HG03196 (cell line): Measurements from ENCODE around the gene AIFM1.
A peak's percentile ranks its signal among the peaks of the same experiment; 100 is the strongest.

ENCODE experiments used
- ATAC-seq: cut with Tn5 transposase; IDR thresholded peaks from one replicate; pipeline ENCODE4 v1.9.1; 2021; ENCODE audit not compliant: unreplicated experiment

AIFM1 gene

DNA sequence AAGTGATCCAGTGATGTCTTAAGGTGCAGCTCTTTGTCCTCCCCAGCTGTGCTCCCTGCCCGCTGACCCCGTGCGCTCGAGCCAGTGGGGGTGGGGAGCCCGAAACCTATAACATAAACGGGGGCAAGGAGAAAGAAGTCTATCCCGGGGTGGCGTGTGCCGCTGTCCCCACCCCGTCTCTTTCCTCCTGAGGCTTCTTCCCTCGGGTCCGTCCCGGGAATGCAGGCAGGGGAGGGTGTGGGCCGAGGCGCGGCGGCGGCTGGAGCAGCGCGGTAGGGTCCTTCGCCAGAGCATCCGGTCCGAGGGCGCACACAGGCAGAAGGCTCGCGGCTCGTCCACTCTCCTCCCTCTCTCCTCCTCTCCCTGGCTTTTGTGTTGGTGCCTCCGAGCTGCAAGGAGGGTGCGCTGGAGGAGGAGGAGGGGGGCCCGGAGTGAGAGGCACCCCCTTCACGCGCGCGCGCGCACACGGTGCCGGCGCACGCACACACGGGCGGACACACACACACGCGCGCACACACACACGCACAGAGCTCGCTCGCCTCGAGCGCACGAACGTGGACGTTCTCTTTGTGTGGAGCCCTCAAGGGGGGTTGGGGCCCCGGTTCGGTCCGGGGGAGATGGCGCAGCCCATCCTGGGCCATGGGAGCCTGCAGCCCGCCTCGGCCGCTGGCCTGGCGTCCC, 5.9 kb upstream of the AIFM1 start, which contains the start of gene RAB33A:
Gene RAB33A (plus strand): TSS at position 517 of the 681 bp plus-strand sequence. CDS start 101 bp downstream, at position 618.
- no peak for ATAC-seq

DNA sequence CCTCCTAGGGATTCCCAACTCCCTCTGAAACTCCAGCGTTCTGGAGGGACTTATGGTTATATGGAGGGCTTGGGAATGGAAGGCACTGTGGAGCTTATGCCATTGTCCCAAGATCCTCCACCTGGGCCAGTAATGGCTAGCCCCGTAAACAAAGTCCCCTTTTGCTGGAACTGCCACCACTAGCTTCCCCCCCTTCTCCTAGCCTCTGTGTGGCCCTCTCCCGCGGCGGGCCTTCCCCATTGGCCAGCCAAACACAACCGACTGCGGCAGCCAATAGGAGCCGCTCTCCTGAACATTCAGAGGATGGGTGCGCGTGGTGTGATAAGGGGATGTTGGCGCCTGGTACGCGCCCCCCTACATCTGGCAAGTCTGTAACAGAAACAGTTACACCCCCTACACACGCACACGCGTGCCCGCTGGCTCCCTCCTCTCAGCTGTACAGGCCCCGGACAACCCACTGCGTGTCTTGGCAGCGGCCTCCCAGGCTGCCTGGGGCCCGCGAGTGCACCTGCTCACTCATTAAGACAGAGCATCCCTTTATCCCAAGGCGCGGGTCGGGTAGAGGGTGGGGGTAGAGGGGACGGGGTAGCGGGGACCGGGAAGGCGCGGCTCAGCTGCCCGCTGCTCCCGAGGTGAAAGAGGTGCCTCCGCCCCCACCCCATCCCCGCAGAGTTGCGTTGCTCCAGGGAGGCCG, 5.3 kb upstream of the AIFM1 start:
- ATAC-seq, result peak; percentile 56

DNA sequence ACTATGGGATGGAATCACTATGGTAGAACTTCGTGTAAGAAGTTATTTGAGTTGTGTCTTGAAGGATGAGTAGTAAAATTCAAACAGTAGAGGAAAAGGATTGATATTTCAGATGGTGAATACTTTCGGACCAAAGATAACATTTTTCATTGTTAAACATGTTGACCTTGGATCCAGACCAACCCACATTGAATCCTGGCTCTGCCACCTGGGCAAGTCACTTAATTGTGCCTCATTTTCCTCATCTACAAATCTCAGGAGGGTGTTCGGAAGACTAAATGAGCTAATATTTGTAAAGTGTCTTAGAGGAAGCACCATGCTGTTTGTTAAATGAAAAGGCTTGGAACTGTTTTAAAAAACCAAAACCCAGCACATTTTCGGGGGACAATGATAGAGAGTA, 1.4 kb upstream of the AIFM1 start:
- no peak for ATAC-seq

DNA sequence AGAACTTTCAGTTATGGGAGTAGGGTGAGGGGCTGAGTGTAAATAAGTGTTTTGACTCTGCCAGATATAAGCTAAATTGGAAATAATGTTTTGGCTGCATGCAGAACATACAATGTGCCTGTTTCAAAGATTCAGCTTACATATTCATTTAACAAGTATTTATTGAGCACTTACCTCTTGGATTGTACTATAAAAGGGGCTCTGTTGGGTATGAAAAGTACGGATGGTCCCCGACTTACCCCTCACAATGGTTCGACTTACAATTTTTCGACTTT, 799 bp upstream of the AIFM1 start:
- no peak for ATAC-seq

DNA sequence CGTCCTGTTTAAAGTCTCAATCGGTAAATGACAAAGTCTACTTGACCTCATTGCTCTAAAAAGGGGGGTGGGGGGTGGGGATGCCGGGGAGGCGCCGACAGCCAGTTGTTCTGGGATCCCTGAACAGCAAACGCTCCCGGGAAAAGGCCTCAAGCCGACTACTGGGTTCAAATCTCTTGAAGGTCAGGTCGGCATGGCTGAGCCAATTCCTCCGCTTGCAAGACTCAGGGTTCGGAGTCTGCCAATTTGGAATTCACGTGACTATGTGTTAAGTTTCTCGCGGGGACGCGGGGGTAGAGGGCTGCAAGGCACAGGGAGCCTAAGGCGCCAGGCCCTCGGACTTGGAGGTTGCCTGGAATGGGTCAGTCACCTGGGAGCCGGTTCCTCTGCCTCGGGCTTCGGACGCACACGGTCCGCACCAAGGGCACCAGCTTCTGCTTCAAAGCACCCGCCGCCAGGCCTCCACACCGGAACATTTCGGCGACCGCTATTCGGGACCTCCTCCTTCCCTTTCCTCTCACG, 399 bp downstream of the AIFM1 start:
- ATAC-seq, result no peak

DNA sequence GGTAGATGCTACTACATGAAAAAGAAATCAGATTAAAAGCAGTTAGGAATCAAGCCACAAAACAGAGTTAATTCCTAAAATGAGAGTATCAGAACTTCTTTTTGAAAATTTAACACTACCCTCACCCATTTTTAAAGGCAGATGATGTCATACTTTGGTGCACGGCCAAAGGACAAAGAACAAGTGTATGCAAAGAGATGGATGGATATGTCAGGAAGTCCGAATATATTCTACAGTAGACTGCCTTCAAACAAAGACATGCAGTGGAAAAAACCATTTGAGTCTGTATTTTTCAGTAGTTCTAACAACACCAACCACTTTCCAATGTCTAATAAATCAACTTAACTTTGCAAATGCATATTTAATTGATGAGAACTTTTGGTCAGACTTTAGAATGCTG, 2.2 kb downstream of the AIFM1 start:
- ATAC-seq, result no peak

DNA sequence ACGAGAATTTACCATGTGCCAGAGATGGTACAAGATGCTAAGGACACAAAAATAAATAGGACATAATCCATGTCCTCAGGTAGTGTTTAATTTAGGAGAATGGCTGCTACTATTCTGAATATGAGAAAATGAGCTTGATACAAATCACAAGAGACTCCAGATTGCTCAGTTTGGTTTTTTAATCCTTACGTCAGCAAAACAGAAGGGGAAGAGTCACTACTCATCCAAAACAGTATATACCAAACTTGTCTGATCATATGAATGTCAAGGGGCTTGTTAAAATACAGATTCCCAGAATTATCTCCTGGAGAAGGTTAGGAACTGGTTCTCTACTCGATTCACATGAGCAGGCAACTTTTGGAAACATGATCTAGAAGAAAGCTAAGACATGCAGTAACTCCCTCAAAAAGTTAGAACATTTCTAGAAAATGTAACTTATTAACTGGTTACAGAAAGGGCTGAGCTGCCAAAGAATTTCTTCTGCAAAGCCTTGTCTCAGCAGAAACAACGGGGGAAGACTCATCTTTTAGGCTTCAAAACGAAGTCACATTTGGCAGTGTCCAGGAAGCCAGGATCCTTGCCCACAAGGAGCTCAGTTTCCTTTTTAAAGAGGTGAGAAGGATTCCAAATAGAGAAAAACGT, 3.4 kb downstream of the AIFM1 start:
- ATAC-seq, result no peak

DNA sequence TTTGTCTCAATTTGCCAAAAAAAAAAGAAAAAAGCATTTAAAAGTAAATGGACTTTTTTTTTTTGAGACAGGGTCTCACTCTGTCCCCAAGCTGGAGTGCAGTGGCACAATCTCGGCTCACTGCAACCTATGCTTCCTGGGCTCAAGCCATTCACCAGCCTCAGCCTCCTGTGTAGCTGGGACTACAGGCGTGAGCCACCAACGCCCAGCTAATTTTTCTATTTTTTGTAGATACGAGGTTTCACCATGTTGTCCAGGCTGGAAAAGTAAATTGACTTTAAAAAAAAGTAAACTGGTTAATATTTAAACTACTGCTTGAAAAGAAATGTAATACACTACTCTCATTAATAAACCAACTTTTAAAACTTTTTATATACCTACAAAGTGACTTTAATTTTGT, 5.9 kb downstream of the AIFM1 start:
- ATAC-seq, result no peak

DNA sequence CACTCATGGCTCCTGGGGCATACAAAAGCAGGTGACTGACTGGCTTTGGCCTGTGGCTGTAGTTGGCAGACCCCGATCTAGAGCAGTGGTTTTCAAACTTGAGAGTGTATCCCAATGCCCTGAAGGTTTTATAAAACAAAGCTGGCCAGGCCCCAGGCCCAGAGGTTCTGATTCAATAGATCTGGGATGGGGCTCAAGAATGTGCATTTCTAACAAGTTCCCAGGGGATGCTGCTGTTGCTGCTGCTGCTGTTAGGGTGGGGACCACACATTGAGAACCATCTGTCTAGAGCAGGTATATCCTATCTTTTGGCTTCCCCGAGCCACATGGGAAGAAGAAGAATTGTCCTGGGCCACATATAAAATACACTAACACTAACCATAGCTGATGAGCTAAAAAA, 7.3 kb downstream of the AIFM1 start:
- no peak for ATAC-seq

DNA sequence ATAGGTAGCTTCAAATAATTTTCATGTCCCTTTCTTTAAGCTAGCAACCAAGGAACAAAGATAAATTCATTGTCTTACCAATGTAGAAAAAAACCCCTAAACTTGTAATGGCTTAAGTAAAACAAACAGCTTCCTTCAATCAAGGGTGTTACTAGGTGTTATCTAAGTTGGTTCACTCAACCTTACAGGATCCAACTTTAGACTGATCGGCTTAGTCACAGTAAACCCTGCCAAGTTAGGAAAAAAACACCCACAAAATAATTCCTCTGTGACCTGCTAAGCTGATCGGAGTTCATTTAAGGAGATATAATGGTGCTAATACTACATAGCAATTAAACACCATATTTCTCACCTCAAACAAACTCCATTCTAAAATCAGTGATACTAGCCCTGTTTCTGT, 10.1 kb downstream of the AIFM1 start:
- ATAC-seq, result no peak

DNA sequence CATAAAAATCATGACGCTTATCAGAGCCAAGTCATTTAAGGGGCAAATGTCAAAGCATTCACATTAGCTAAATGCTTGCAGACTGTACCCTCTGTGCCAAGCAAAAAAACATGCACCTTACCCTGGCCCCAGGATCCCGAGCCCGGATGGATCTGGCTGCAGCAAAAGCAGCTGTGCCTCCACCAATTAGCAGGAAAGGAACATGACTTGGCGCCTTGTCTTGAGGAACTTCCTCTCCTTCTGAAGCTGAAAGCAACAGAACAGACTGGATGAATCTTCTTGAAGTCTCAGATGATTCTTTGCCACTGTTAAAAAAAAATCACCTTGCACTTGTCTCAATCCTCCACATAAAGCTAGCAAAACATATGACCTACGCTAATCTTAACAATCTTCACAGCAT, 18.0 kb downstream of the AIFM1 start:
- no peak for ATAC-seq

DNA sequence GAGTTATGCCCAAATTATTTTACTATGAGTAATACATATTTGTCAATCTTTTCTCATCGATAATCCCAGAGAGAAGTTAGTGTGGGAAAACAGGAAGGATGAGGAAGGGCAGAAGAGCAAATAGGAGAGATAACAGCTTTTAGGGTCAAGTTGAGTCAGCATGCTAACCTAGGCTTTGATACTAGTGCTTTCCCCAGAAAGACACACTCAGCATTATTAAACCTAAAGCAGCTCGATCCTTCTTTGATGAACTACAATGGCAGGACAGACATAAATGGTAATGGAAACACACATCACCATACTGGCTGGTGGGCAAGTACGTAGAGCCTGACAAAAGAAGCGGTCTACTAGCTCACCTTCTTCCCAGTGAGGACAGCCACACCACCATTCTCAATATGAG, 20.5 kb downstream of the AIFM1 start:
- no peak for ATAC-seq

DNA sequence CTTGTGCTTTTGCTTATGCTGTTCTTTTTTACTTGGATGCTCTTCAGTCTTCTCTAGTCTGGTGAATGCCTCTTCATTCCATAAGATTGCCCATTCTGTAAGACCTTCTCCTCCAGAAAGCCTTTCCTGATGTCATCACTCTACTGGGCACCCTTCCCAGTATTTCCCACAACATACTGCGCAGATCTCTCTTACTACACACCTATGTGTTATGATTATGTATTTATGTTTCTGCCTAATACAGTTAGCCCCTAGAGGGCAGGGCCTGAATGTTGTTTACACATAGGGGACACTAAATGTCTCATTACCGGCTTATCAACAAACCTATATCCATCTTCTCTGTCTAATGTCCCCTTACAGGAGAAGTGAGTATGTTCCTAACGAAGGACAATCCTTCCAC, 21.1 kb downstream of the AIFM1 start:
- no peak for ATAC-seq

DNA sequence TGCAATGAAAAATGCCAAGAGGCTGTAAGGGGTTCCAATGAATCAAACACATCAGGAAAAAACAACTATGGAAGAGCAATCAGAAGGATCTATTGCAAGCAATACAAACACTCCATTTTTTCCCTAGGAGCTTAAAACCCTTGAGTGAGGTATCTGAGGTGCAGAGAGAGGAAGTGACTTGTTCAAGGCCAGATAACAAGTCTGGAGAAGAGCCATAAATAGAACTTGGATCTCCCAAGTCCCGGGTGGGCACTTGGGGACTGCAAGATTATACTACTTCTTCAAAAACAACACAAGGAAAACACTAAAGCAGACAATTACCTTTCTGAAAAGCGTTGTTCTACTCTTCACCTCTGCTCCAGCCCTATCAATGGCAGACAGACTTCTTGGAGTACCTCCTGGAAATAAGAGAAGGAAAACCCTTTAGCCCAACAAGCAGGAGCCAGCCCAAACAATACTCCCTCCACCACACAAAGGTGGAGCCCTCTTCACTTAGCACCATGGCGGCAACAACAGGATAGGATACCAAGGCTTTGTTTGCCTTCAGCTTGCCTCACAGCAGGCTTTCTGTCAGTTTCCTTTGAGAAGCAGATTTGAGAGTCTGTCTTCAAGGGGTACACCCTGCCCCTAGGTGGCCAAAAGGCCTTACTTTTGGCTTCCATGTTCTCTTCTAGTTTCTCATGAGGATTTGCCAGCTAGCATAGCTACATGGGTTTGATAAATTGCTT, 26.0 kb downstream of the AIFM1 start:
- no peak for ATAC-seq

DNA sequence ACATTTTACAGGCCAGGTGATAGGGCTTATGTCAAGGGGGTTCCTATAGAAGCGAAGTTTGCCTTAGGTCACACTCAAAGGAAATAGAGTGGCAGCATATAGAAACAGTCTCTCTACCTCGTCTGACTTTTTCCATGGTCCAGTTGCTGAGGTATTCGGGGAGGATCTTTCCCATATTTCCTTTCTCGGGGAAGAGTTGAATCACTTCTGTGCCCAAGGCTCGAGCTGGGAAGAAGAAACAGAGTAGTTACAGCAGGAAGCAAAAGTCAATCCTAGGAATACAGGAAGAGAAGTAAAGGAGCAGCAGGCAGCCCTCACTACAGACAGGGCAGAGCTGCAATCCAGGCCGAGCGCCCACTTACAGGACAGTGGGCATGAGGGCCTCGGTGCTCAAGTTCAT, 28.7 kb downstream of the AIFM1 start:
- ATAC-seq, result no peak

DNA sequence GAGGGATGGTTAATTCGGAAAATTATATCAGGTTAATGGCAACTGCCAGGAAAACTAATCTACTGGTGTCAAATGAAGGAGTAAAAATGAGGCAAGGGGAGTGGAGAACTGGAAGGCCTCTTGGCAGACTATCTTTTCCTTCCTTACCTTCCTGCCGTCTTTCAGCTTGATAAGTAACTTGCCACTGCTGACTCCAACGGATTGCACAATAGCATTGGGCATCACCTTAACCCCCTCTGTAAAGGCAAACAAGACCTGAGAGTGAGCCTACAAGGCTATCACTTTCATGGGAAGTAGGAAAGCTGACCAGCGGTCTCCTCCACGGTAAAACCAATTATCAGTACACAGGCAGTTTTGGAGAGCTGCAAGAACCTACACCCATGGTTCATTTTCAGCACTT, 29.1 kb downstream of the AIFM1 start:
- no peak for ATAC-seq

DNA sequence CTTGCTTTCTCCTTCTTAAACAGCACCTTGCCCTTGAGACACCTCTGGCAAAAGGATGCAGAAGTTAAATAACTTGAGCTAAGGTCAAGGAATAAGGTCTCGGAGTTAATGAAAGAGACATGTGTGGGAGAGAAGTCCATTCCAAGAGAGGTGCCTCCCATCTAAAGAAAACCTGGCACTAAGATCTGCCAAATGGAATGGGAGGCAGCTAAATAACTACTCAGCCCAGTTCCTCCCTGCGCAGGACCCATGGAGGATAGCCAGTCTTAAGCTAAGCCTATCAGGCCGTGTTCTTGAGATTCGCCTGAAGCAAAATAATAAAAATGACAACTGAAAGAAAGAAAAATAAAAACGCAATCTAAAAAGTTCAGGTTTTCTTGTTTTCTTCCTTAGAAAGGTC, 34.7 kb downstream of the AIFM1 start:
- ATAC-seq, result no peak

DNA sequence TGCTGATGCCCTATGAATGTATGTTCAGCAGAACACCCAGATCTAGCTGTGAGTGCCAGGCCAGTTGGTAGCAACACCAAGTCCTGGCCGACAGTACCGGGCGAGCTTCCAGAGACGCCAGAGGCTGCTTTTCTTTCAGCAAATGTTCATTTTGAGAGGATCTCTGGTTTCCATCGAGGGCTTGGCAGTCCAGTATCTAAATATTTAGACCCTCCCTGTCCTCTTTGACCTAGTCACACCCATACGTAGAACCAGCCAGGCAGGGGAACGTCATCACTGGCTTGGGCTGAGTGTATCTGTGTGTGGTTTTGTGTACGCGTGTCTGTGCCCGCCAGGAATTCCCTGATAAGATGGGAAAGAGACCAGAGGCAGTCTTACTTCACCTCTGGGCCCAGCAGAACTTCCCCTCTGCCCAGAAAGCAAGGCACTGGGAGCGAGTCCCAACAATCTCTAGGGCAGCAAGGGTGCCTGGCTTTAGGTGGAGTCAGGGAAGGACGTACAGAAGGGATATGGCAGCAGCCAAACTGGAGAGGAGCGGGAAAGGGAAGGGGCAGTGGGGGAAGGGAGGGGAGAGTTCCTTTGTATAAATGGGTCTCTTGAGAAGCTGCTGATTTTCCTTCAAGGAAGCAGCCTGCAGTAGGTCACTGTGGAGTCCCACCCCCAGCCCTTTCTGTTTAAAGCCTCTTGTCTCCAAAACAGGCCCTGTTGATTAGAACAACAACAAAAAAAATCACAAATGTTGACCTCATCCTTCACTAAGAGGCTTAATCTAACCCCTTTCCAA, 40.4 kb downstream of the AIFM1 start:
- no peak for ATAC-seq

DNA sequence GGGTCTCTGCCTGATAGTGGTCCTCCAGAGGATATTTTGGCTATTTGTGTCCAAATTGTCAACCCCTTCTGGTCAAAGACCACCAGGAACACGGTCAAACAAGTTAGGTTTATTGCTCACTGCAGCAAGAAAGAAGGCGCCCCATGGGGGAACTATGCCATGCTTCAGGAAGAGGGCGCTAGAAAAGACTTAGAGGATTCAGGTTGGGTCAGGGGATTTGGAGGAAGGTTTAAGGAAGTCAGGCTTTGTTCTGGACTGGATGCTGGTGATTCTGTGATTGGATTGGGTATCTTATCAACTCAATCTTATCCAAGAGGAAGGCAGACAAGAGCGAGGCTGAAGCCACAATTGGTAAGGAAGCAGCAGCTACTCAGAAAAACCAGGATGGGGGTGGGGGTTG, 41.1 kb downstream of the AIFM1 start:
- no peak for ATAC-seq

DNA sequence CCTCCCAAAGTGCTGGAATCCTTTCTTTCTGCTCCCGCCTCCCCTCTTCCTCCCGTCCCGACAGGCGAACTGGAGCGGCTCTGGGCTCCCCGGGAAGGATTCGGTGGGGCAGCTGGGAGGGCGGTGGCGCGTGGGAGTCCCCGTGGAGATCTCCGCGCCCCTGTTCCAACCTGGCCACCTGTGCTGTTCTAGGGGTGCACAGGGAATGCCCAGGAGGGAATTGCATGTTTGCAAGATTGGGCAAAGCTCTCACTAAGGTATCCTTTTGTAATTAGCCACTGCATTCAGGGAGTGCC, 44.2 kb downstream of the AIFM1 start:
- ATAC-seq, result no peak
